UCSD-AML1 (cell line): ENCODE results near the gene MAPK1IP1L.
"Not testable (repeated sequence)": the region's sequence is repeated elsewhere in the genome, so short reads cannot be mapped to it uniquely, and the experiment has no call there.

ENCODE experiments used
- DNase-seq: peaks from one replicate; lab custom pipeline; 2025; ENCODE audit not compliant: unreplicated experiment; lab: John Stamatoyannopoulos, UW

The MAPK1IP1L gene

DNA sequence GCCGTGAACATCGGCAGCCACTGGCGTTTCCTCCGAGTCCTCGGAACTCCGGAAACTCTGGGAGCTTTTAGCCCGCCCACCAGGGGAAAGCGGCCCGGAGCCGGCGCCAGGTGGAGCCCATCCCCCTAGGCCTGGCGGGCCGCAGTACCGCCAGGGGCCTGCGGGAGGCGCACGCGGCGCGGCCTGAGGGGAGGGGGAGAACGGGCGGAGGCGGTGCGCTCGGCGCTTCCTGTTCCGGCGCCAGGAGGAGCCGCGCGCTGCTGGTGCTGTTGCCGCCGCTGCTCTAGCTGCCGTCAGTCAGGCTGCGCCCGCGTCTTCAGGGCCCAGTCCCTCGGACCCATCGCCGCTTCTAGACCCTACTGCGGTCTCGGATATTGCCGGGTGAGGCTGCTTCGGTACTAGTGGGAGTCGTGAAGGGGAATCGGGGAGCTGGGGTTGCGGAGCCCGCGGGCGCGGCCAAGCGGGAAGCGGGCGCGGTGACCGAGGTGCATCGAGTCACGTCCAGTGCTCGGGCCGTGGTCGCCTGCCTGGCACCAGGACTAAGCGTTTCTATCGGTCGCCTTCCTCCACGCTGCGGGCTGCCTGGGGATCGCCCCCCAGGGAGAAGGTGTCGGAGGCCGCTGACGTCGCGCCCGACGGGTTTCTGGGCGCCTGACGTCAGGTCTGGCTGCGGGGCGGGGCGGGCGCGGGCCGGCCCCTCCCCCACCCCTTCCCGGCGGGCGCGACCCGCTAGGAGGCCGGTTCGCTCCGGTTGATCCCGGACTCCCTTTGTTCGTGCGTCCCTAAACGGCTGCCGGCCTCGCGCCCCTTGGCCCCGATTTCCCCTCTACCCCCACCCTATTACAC lies at the start of gene MAPK1IP1L:
Gene MAPK1IP1L (plus strand): TSS at position 225 of the 846 bp plus-strand sequence. CDS start 10,037 bp downstream, outside the sequence.
- DNase-seq: peak; percentile 97

DNA sequence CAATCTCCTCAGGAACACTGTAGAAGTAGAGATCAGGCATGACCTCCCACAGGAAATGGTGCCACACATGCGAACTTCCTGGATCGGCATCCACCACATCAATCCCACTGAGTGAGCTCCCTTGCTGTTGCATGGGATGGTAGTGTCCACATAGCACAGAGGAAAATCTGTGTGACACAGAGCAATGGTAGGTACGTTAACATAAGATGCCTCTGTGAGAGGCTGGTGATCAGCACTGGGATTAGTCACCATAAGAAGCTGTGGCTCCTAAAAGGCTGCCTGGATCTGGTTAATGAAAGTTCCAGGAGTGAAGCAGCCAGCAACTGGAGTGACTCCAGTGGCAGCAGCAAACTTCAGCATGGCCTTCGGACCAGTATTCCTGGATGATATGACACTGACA lies 46.4 kb upstream of the MAPK1IP1L start:
- DNase-seq: peak; percentile 27

DNA sequence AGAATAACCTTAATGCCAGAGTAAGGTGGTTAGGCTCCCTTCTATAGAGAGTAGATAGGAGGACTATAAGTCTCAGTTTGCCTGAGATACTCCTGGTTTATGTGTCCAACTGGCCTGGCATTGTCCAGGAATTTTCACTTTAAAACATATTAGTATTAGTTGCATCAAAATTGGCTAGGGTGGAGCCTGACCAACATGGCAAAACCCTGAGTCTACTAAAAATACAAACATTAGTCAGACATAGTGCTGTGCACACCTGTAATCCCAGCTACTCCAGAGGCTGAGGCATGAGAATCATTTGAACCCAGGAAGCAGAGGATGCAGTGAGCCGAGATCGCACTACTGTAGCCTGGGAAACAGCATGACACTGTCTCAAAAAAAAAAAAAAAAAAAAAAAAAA lies 36.4 kb upstream of the MAPK1IP1L start:
- no peak for DNase-seq

DNA sequence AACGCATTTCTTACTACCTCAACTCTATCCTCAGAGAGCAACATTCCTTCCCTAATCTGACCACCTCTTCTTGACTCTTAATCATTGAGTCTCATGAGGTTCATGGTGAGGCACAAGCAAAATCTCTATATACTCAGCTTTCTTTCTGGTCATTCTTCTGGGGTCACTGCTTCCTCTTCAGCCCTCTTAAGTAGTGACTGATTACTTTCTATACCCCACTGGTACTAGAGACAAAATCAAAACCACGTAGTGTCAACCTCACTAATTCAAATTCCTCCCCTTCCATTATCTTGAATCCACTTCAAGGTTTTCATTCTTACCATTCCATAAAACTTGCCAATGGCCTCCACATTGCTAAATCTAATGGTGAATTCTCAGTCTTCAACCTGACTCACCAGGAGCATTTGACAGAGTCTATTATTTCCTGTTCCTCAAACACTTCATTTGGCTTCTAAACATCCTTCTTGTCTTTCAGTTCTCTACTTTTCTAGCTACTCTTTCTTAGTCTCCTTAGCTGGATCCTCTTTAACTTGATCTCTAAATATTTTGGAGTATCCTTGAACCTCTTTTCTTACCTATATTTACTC lies 31.4 kb upstream of the MAPK1IP1L start:
- DNase-seq: no peak

DNA sequence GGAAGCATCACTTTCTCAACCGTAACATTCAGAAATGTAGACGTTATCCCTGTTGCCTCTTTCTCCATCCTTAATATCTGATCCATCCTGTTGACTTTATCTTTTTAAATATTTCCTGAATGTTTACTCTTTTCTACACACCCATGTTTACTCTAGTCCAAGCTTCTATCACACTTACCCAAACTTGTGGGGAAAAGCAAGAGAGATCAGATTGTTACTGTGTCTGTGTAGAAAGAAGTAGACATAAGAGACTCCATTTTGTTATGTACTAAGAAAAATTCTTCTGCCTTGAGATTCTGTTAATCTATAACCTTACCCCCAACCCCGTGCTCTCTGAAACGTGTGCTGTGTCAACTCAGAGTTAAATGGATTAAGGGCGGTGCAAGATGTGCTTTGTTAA lies 27.1 kb upstream of the MAPK1IP1L start:
- DNase-seq: not testable (repeated sequence)

DNA sequence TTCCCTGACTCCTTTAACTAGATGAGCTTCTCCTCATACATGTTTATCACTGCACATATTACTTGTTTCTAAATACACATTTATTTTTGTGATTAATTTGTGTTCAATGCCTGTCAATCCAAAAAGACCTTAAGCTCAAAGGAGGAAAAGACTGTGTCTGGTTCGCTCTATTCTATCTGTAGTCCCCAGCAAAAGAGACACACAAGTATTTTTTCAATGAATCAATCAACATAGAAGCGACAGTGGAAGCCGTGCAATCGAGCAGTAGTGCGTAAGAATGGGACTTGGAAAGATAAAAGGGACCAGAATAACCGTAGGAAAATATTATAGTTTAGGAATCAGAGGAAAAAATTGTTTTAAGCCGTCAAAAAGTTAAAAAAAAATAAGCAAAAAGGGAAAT lies 25.5 kb upstream of the MAPK1IP1L start:
- DNase-seq: no peak

DNA sequence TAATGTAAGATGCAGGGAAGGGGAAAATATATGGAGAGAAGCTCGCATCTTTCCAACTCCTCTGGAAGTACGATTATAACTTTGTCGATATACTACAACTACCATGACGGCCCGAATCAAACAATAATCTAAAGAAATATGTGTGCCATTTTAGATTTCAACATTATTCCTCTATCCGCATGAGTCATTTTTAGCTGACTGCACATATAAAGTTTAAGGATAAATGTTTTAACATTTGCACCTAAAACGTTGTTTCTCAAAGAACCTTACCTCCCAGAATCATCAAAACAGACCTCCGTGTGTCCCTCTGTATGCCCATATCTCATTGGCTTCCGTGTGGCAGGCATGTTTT lies 25.0 kb upstream of the MAPK1IP1L start:
- DNase-seq: no peak

DNA sequence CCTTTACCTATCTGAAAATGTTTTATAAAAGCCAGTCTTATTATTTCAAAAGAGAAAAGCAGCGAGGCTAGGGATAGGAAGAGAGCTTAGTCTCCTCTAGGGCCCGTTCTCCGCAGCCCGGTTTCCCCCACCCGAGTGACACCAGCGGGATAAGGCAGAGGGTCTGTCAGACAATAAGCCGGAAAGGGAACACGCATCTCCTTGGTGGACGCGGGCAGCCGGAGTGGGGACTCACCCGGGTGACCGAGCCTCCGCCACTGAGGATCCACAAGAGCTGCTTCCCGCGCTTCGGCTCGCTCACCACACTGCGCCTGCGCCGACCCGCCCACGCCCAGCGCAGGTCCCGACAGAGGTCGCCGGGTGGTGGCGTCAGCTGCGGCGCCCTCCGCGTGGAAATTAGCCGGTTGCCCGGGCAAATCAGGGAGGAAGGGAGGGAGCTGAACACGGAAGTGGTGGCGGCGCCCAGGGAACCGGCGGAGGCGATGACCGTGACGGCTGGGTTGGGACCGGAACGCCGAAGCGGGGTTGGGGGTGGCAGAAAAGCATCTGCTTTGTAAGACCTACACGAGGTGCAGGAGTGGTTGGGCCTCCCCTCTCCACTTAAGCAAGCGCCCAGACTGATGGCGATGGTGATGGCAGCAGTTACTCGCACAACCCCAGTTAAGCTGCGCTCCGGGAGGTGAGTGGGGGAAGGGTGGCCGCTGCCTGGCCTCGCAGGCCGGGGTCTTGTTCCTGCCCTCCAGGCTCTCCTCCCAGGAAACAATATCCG lies 24.5 kb upstream of the MAPK1IP1L start, which contains the start of the genes SOCS4 and WDHD1:
Gene SOCS4 (plus strand): TSS at position 444 of the 769 bp plus-strand sequence. CDS start 15,806 bp downstream, outside the sequence.
Gene WDHD1 (minus strand): TSS at position 307 of the 769 bp plus-strand sequence. CDS start 312 bp downstream, outside the sequence.
- peak; percentile 96 for DNase-seq

DNA sequence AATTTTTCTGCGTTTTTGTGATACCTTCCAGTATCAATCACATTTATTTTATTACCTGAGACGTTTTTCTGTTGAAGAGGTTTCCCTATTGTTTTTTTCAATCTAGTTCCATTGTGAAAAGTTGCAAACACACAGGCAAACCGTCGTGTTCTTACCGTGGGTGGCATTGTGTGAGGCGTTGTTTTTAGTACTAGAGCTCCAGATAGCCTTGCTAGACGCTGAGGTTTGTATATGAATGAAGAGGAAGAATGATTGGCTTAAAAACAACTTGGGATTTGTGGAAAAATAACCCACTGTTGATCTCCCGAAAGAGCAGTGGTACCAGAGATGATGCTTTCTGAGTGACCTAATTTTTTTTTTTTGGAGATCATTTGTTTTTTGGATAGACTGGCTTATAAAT lies 23.4 kb upstream of the MAPK1IP1L start:
- DNase-seq: no peak

DNA sequence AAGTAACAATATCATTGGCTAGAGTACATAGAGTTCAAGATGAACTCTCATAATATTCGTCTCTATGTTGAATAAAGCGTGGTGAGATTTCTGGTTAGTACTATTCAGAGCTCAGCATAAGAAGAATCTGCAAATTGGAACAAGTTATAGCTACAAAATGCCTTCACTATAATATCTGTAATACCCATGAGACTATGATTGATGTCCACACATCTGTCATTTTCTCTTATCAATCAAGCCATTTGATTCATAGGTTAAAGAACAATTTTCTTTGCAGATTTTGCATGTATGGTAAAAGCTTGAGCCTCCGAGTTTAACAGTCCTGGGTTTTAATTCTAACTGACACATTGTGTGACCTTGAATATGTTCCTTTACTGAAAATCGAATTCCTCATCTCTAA lies 23.0 kb upstream of the MAPK1IP1L start:
- DNase-seq: no peak

DNA sequence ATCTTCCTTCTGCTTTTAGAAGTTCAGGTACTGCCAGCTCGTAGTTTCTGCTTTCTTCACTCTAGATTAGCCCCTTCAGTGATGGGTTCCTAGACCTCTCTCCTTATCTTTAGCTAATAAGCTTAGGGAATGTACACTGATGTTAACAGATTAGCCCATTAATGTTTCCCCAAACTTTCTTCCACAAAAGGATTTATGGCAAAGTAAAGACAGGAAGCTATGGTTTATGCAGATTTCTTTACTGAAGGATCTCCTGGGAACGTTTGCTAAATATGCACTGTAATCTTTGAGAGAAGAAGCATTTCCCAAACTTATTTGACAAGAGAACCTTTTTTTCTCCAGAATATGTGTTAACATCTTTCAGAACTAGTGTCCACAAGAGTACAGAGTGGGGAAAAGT lies 20.3 kb upstream of the MAPK1IP1L start:
- DNase-seq: no peak

DNA sequence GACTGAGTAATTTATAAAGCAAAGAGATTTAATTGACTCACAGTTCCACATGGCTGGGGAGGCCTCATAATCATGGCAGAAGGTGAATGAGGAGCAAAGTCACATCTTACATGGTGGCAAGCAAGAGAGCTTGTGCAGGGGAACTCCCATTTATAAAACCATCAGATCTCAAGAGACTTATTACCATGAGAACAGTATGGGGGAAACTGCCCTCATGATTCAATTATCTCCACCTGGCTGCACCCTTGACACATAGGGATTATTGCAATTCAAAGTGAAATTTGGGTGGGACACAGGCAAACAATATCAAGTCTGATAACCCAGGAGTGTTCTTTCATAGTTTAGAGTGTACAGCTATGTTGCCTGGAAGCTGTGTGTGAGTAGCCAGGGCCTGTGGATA lies 13.5 kb upstream of the MAPK1IP1L start:
- not testable (repeated sequence) for DNase-seq

DNA sequence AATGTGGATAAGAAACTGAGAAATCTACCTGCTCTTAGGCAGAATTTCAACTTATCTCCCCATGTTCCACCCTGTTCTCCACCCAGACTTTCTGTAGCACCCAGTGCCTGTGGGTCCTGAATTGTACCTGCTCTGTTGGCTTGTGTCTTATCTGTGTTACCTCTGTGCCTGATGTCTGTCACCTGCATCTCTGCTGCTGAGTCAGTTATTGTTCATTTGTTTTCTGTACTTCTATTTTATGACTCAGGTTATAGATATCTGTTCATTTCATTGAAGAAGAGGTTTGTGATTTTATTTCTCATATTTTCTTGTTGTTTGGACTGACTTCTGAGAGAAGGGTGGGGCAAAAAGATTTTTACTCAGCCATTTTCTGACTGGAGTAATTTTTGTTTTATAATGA lies 12.7 kb upstream of the MAPK1IP1L start:
- no peak for DNase-seq

DNA sequence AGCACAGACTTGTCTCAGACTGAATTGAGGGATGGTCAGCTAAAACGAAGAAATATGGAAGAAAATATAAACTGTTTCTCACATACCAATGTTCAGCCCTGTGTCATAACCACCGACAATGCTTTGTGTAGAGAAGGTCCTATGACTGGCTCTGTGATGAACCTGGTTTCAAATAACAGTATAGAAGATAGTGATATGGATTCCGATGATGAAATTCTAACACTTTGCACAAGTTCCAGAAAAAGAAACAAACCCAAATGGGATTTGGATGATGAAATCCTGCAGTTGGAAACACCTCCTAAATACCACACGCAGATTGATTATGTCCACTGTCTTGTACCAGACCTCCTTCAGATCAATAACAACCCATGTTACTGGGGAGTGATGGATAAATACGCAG lies 7.9 kb upstream of the MAPK1IP1L start:
- no peak for DNase-seq

DNA sequence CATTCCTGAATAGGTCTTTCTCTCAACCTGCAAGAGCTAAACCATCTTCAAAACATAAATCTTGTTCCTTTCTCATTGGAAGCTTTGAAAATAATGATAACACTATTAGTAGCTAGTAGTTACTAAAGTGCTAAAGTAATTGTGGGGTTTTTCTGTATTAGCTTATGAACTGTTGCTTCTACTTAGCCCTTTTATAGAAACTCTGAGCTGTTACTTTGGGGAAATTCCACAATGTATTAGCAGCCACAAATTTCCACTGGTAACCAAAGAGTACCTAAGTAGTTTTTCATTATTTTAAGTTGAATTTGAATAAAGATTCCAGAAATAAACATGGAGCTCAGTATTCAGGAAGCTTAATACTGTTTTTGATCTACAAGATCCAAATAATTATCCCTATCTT lies 6.4 kb upstream of the MAPK1IP1L start:
- no peak for DNase-seq

DNA sequence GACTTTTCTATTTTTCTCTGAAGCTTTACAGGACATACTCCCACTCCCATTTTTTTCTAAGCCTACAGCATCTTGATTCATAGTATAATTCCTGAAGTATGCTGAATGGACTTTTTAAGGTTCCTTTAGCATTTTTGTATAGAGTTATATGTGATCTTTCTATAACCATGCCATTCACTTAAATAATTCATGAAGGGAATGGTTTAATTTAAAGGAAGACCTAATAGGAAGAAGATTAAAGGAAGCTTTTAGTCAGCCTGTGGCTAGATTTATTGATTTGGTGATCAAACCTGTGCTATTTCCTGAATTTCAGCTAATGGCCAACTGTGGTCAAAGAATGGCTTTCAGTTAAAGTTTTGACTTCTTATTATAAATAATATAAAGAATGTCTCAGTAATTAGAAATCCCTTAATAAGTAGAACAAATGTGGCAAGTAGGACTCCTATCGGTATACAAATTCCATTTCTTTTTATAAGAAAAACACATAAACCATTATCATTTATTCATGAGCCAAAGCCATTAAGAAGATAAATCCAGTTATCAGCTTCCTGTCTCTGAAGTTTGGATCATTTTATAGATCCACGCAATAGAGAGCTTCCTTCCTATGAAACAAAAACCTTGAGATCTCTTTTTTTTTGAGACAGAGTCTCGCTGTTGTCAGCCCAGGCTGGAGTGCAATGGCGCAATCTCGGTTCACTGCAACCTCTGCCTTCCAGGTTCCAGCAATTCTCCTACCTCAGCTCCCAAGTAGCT lies 4.0 kb upstream of the MAPK1IP1L start:
- DNase-seq: no peak

DNA sequence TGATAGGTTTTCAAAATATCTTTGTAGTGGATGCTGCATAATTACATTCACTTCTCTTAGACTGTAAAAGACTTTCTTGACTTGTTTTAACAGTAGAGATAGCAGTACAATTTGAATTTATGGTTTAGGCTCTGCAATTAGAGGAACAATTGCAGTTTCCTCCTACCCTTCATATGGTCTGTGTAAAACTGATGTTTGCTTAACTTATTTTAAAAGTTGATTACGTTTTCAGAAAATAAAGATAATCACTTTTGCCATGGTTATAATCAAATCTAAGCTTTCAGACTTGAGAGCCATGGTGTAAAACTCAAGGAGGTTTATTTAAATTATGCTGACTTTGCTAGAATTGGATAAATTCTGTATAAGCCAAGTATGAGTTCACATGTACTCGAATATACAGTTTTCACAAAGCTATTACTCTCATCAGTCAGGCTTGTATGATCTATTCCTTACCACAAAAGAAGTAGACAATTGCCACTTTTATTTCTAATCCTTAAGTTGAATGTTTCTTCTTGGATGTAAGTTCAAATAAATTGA lies 2.5 kb upstream of the MAPK1IP1L start:
- no peak for DNase-seq

DNA sequence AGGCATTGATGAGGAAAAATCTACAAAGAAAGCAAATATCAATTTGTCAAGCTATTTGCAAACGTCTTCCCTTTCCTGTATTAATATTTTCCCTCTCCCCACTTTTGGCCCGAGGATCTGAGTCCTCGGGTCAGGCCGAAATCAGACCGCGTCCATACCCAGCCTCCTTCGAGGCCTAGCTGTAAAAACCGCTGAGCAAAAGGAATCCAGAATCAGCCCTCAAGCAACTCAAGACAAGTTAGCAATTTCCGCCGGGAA lies 353 bp upstream of the MAPK1IP1L start:
- DNase-seq: no peak

DNA sequence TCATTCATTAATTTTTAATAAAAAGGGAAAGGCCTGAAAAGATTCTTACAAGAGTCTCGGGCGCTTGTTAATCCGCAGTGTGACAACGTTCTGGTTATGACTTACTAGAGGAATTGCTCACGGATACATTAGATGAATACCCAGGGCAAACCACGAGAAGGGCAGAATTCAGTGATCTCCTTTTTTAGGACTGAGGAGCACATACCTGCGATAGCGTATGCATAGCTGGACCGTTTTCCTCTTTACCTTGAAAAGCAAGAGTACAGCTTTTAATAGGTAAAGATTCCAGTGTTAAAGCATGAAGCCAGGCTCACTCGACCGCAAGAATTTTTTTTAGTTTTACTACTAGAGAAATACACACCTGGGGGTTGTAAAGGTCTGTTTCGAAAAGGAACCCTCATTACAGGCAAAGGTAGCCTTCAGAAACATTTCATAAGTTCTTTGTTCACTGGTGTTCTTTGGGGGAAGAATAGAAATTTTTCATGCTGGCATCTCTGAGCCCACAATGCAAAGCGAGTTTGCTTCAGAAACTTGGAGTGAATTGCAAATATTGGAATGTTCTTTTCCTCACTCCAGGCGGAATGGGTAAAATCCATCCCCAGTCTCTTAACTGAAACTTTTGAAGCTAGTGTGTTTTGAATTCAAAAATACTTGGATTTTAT lies 953 bp downstream of the MAPK1IP1L start:
- no peak for DNase-seq

DNA sequence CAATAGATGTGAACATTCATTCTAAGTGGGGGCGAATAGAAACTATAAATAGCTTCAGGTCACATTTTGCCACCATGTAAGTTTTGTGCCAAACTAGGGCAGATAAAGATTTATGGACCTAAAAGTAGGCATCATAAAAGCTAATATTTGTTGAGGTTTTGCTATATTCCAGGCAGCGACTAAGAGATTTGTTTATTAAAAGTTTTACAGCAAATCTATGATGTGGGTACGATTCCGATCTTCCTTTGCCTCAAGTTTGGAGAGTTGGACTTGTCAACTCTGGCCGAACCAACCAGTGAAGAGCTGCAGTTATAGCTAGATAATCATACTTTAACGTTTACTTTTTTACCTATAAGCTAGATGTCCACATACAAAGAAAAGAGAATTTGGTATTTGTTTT lies 1.6 kb downstream of the MAPK1IP1L start:
- DNase-seq: no peak
